Myometrial cell (primary cell): ENCODE measurements around the gene OR2L5. TPM values are rescaled to one million over a fixed set of nuclear protein-coding genes. Genes with fewer than 3 reads are reported as not detected.

ENCODE experiments used
- total RNA-seq: library from RNA; depleted of rRNA; stranded (reverse); fragments of >200 nt; gene quantifications from 2 replicates; pipeline ENCODE4 v1.2.3, GENCODE V29; 2015

OR2L5 gene
- total RNA-seq, result not detected in 2 replicates

GRCh38 chr1:248013229-248013710 is at the start of gene OR2L5:
Gene OR2L5, plus strand, starts transcription at chr1:248013660. Its CDS starts 8,288 bp downstream, at chr1:248021948.

GRCh38 chr1:247964933-247965332 is 48.5 kb upstream of the OR2L5 start, which contains the start of gene OR2AK2:
Gene OR2AK2, plus strand, starts transcription at chr1:247965233. Its CDS starts 144 bp downstream, at chr1:247965377.

DNA sequence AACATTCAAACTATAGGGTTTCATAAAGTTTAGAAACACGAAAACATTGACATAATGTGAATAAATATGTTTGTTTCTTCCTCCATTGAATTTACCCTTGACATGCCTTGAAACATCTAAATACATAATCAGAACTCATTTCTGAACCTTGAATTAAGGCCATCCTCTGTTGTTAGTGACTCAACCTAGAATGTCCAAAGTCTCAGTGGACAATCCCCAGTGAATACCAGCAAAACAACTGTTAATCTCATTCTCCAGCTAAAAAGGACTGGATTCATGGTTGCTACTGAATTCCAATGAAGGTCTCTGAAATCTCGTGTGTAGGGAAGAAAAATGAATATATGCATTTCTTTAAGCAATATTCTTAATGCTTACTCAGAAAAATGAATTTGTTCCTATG is 16.3 kb downstream of the OR2L5 start, which contains the start of gene OR2L2:
TSS of gene OR2L2 (plus strand) at position 301 of the 400 bp plus-strand sequence. CDS start 8,198 bp downstream, outside the sequence.

GRCh38 chr1:248046536-248046935 is 33.1 kb downstream of the OR2L5 start, which contains the start of gene OR2L3:
Gene OR2L3, plus strand, starts transcription at chr1:248046836. Its CDS starts 13,846 bp downstream, at chr1:248060682.

Other genes with a start within 250 kb of the OR2L5 start
- not detected in 2 replicates for gene OR14A16, start 189.5 kb upstream of the OR2L5 start, total RNA-seq
- gene OR11L1, start 171.8 kb upstream of the OR2L5 start, total RNA-seq, result not detected in 2 replicates
- gene TRIM58, start 156.5 kb upstream of the OR2L5 start, total RNA-seq, result 0.29 TPM in 1 of 2 replicates, not detected in the other
- gene OR2W3, start 118.1 kb upstream of the OR2L5 start, total RNA-seq, result not detected in 2 replicates
- gene OR2T8, start 93.4 kb upstream of the OR2L5 start, total RNA-seq, result not detected in 2 replicates
- gene OR2AJ1, start 88.8 kb upstream of the OR2L5 start, total RNA-seq, result not detected in 2 replicates
- gene OR2L8, start 64.8 kb upstream of the OR2L5 start, total RNA-seq, result not detected in 2 replicates
- not detected in 2 replicates for gene OR2AK2, start 48.4 kb upstream of the OR2L5 start, total RNA-seq
- gene OR2L2, start 16.4 kb downstream of the OR2L5 start, total RNA-seq, result not detected in 2 replicates
- gene OR2L3, start 33.2 kb downstream of the OR2L5 start, total RNA-seq, result not detected in 2 replicates
- gene OR2L13, start 81.5 kb downstream of the OR2L5 start, total RNA-seq, result not detected in 2 replicates
- not detected in 2 replicates for gene OR2M5, start 131.5 kb downstream of the OR2L5 start, total RNA-seq
- not detected in 2 replicates for gene OR2M2, start 161.2 kb downstream of the OR2L5 start, total RNA-seq
- gene OR2M3, start 183.6 kb downstream of the OR2L5 start, total RNA-seq, result not detected in 2 replicates
- gene OR2M4, start 217.8 kb downstream of the OR2L5 start, total RNA-seq, result not detected in 2 replicates